ENCODE results near the gene AATK. TPM values are rescaled to one million over a fixed set of nuclear protein-coding genes. Genes with fewer than 3 reads are reported as not detected.

Gene AATK
- total and polyA plus RNA-seq, 4 experiments from 2014 or later, result 0.09 to 2.1 (median 0.77) TPM

- no peaks in the 10 kb centered on the region for H3K36me3 ChIP-seq (ENCODE audit: insufficient read depth, low read length)
- intact Hi-C loops (cut with micrococcal nuclease), result no loop called here
- CTCF ChIA-PET (ENCODE audit: partially characterized antibody), result no interaction called here
Measured at GRCh38 chr17:81128774-81129173, 37.2 kb downstream of the AATK start.

GRCh38 chr17:81128338-81128737 is 37.7 kb downstream of the AATK start:
- CTCF ChIA-PET (ENCODE audit: partially characterized antibody), result no interaction called here

More at GRCh38 chr17:81128774-81129173, 37.2 kb downstream of the AATK start:
- H3K4me1 ChIP-seq (ENCODE audit: insufficient read depth, low read length), result no peaks in the 10 kb centered on the region
- H3K27ac ChIP-seq (ENCODE audit: low read depth, low read length), result no peak overlapping the region
- H3K4me3 ChIP-seq (ENCODE audit: low read length in 2 of 2), result no peak overlapping the region
- DNase-seq, result no peak
- Mint-ChIP-seq H3K9me3 (no peaks in the 10 kb centered on the region), H3K27me3 (no peaks in the 10 kb centered on the region), H3K36me3 (no peaks in the 10 kb centered on the region), H3K4me3 (no peak overlapping the region), H3K27ac (no peak overlapping the region), H3K4me1 (no peaks in the 10 kb centered on the region)
- POLR2A ChIA-PET (ENCODE audit: partially characterized antibody), result no interaction called here
- no peaks in the 10 kb centered on the region for H3K9me3 ChIP-seq (ENCODE audit: control insufficient read depth in 1 of 2, low read length in 2 of 2)
- H3K27me3 ChIP-seq (ENCODE audit: insufficient read depth, low read length), result no peaks in the 10 kb centered on the region

GRCh38 chr17:81127526-81128177 is 38.4 kb downstream of the AATK start:
- Histone ChIP-seq H3K36me3 (ENCODE audit: insufficient read depth, low read length) (no peaks in the 10 kb centered on the region), H3K27me3 (ENCODE audit: insufficient read depth, low read length) (no peaks in the 10 kb centered on the region), H3K4me3 (ENCODE audit: low read length in 2 of 2) (no peak overlapping the region), H3K27ac (ENCODE audit: low read depth, low read length) (no peak overlapping the region), H3K9me3 (ENCODE audit: control insufficient read depth in 1 of 2, low read length in 2 of 2) (no peaks in the 10 kb centered on the region), H3K4me1 (ENCODE audit: insufficient read depth, low read length) (no peaks in the 10 kb centered on the region)
- POLR2A ChIA-PET (ENCODE audit: partially characterized antibody), result no interaction called here
- Mint-ChIP-seq H3K27ac (peak overlapping the region in 1 of 7 donors; percentile 19), H3K27me3 (no peaks in the 10 kb centered on the region), H3K9me3 (no peaks in the 10 kb centered on the region), H3K4me3 (no peak overlapping the region), H3K36me3 (no peaks in the 10 kb centered on the region), H3K4me1 (no peaks in the 10 kb centered on the region)
- CTCF ChIA-PET (ENCODE audit: partially characterized antibody), result no interaction called here
- no peak for DNase-seq
- intact Hi-C loops (cut with micrococcal nuclease), result no loop called here

More at GRCh38 chr17:81128338-81128737, 37.7 kb downstream of the AATK start:
- Histone ChIP-seq H3K36me3 (ENCODE audit: insufficient read depth, low read length) (no peaks in the 10 kb centered on the region), H3K27ac (ENCODE audit: low read depth, low read length) (no peak overlapping the region), H3K4me3 (ENCODE audit: low read length in 2 of 2) (no peak overlapping the region), H3K27me3 (ENCODE audit: insufficient read depth, low read length) (no peaks in the 10 kb centered on the region), H3K4me1 (ENCODE audit: insufficient read depth, low read length) (no peaks in the 10 kb centered on the region), H3K9me3 (ENCODE audit: control insufficient read depth in 1 of 2, low read length in 2 of 2) (no peaks in the 10 kb centered on the region)
- Mint-ChIP-seq H3K4me1 (no peaks in the 10 kb centered on the region), H3K4me3 (no peak overlapping the region), H3K27me3 (no peaks in the 10 kb centered on the region), H3K9me3 (no peaks in the 10 kb centered on the region), H3K27ac (no peak overlapping the region), H3K36me3 (no peaks in the 10 kb centered on the region)
- intact Hi-C loops (cut with micrococcal nuclease), result no loop called here
- POLR2A ChIA-PET (ENCODE audit: partially characterized antibody), result no interaction called here
- no peak for DNase-seq

GRCh38 chr17:81127133-81127455 is 38.9 kb downstream of the AATK start:
- Histone ChIP-seq H3K27ac (ENCODE audit: low read depth, low read length) (no peak overlapping the region), H3K4me3 (ENCODE audit: low read length in 2 of 2) (no peak overlapping the region), H3K36me3 (ENCODE audit: insufficient read depth, low read length) (no peaks in the 10 kb centered on the region), H3K27me3 (ENCODE audit: insufficient read depth, low read length) (no peaks in the 10 kb centered on the region), H3K4me1 (ENCODE audit: insufficient read depth, low read length) (no peaks in the 10 kb centered on the region), H3K9me3 (ENCODE audit: control insufficient read depth in 1 of 2, low read length in 2 of 2) (no peaks in the 10 kb centered on the region)
- no peaks in the 10 kb centered on the region for H3K27me3 Mint-ChIP-seq
- POLR2A ChIA-PET (ENCODE audit: partially characterized antibody), result no interaction called here
- H3K4me1 Mint-ChIP-seq, result no peaks in the 10 kb centered on the region
- intact Hi-C loops (cut with micrococcal nuclease), result no loop called here
- H3K9me3 Mint-ChIP-seq, result no peaks in the 10 kb centered on the region
- no peak for DNase-seq
- H3K36me3 Mint-ChIP-seq, result no peaks in the 10 kb centered on the region
- no peak overlapping the region for H3K27ac Mint-ChIP-seq
- CTCF ChIA-PET (ENCODE audit: partially characterized antibody), result no interaction called here
- H3K4me3 Mint-ChIP-seq, result no peak overlapping the region

- no peaks in the 10 kb centered on the region for H3K9me3 ChIP-seq (ENCODE audit: control insufficient read depth in 1 of 2, low read length in 2 of 2)
- ChIA-PET CTCF (ENCODE audit: partially characterized antibody) (no interaction called here), POLR2A (ENCODE audit: partially characterized antibody) (no interaction called here)
- no peak overlapping the region for H3K27ac ChIP-seq (ENCODE audit: low read depth, low read length)
- Mint-ChIP-seq H3K36me3 (no peaks in the 10 kb centered on the region), H3K4me1 (no peaks in the 10 kb centered on the region), H3K4me3 (no peak overlapping the region), H3K9me3 (no peaks in the 10 kb centered on the region), H3K27me3 (no peaks in the 10 kb centered on the region), H3K27ac (peak overlapping the region in 1 of 7 donors; percentile 52)
- intact Hi-C loops (cut with micrococcal nuclease), result no loop called here
- H3K4me3 ChIP-seq (ENCODE audit: low read length in 2 of 2), result no peak overlapping the region
- H3K4me1 ChIP-seq (ENCODE audit: insufficient read depth, low read length), result no peaks in the 10 kb centered on the region
- no peaks in the 10 kb centered on the region for H3K27me3 ChIP-seq (ENCODE audit: insufficient read depth, low read length)
- no peaks in the 10 kb centered on the region for H3K36me3 ChIP-seq (ENCODE audit: insufficient read depth, low read length)
- DNase-seq, result no peak
Measured at GRCh38 chr17:81126281-81127132, 39.5 kb downstream of the AATK start.

- DNase-seq, result no peak
- Mint-ChIP-seq H3K27ac (no peak overlapping the region), H3K27me3 (no peaks in the 10 kb centered on the region), H3K9me3 (no peaks in the 10 kb centered on the region), H3K36me3 (no peaks in the 10 kb centered on the region), H3K4me1 (no peaks in the 10 kb centered on the region), H3K4me3 (no peak overlapping the region)
- no peak overlapping the region for H3K4me3 ChIP-seq (ENCODE audit: low read length in 2 of 2)
- no peaks in the 10 kb centered on the region for H3K4me1 ChIP-seq (ENCODE audit: insufficient read depth, low read length)
- ChIA-PET POLR2A (ENCODE audit: partially characterized antibody) (no interaction called here), CTCF (ENCODE audit: partially characterized antibody) (no interaction called here)
- intact Hi-C loops (cut with micrococcal nuclease), result no loop called here
- no peak overlapping the region for H3K27ac ChIP-seq (ENCODE audit: low read depth, low read length)
- H3K36me3 ChIP-seq (ENCODE audit: insufficient read depth, low read length), result no peaks in the 10 kb centered on the region
- H3K9me3 ChIP-seq (ENCODE audit: control insufficient read depth in 1 of 2, low read length in 2 of 2), result no peaks in the 10 kb centered on the region
- no peaks in the 10 kb centered on the region for H3K27me3 ChIP-seq (ENCODE audit: insufficient read depth, low read length)
Measured at GRCh38 chr17:81125573-81126081, 40.4 kb downstream of the AATK start.

GRCh38 chr17:81124377-81124776 is 41.6 kb downstream of the AATK start:
- Mint-ChIP-seq H3K9me3 (no peaks in the 10 kb centered on the region), H3K27me3 (no peaks in the 10 kb centered on the region), H3K4me1 (peaks cover 0 to 5% (median under 1%) of the 10 kb centered on the region in 4 donors), H3K36me3 (no peaks in the 10 kb centered on the region), H3K4me3 (no peak overlapping the region), H3K27ac (no peak overlapping the region)
- H3K4me1 ChIP-seq (ENCODE audit: insufficient read depth, low read length), result no peaks in the 10 kb centered on the region
- H3K4me3 ChIP-seq (ENCODE audit: low read length in 2 of 2), result no peak overlapping the region
- H3K27ac ChIP-seq (ENCODE audit: low read depth, low read length), result no peak overlapping the region
- ChIA-PET POLR2A (ENCODE audit: partially characterized antibody) (no interaction called here), CTCF (ENCODE audit: partially characterized antibody) (no interaction called here)
- H3K27me3 ChIP-seq (ENCODE audit: insufficient read depth, low read length), result no peaks in the 10 kb centered on the region
- no peaks in the 10 kb centered on the region for H3K36me3 ChIP-seq (ENCODE audit: insufficient read depth, low read length)
- DNase-seq, result no peak
- H3K9me3 ChIP-seq (ENCODE audit: control insufficient read depth in 1 of 2, low read length in 2 of 2), result no peaks in the 10 kb centered on the region
- intact Hi-C loops (cut with micrococcal nuclease), result no loop called here
